HTERT RPE-1 (cell line): ENCODE results near the gene OMG.
"Not testable (repeated sequence)": the region's sequence is repeated elsewhere in the genome, so short reads cannot be mapped to it uniquely, and the experiment has no call there.

Source experiments
- in situ Hi-C: fragments of 300-500 bp; cut with MboI; formaldehyde crosslinking; loops from 4 replicates; pipeline ENCODE4 v1.14.3; 2020; ENCODE audit warnings: low sequenced_read_pairs

OMG gene

GRCh38 chr17:31266042-31266441 is 31.0 kb downstream of the OMG start:
- in situ Hi-C loops: no loop called here

DNA sequence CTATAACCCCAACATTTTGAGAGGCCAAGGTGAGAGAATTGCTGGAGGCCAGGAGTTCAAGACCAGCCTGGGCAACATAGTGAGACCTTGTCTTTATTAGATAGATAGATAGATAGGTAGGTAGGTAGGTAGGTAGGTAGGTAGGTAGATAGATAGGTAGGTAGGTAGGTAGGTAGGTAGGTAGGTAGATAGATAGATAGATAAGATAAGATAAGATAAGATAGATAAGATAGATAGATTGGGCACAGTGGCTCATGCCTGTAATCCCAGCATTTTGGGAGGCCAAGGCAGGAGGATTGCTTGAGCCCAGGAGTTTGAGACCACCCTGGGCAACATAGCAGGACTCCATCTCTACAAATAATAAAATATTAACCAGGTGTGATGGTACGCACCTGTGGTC is 34.1 kb downstream of the OMG start:
- in situ Hi-C loops: not testable (repeated sequence)

DNA sequence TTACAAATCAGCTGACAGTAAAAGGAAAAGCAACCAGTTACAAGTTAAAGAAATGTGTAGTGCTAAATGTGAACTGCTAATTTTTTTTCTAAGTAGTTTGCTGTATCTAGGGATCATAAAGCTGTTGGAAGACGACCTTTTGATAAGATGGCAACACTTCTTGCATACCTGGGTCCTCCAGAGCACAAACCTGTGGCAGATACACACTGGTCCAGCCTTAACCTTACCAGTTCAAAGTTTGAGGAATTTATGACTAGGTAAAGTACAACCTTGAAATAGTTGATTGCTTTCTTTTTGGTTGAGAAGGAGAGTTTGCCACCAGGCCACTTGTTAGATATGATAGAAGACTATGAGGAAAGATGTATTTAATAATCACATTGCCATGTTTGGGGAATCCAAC is 35.4 kb downstream of the OMG start:
- in situ Hi-C loops: no loop called here

DNA sequence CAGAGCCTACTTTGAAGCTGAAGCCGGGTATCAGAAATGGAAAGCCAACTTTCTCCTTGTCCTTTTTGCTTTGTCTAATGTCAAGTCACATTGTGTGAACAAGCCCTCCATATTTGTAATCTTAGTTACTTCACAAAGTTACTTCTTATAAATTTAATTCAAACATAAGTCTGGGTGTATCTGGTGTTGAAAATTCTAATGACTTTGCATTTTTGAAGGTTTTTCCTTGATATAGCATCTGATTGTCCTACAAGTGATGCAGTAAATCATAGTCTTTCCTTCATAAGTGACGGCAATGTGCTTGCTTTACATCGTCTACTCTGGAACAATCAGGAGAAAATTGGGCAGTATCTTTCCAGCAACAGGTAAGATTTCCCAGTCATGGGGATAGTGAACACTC is 36.9 kb downstream of the OMG start:
- in situ Hi-C loops: no loop called here

GRCh38 chr17:31256936-31257335 is 40.1 kb downstream of the OMG start:
- in situ Hi-C loops: no loop called here

GRCh38 chr17:31254654-31255053 is 42.4 kb downstream of the OMG start:
- in situ Hi-C loops: no loop called here

DNA sequence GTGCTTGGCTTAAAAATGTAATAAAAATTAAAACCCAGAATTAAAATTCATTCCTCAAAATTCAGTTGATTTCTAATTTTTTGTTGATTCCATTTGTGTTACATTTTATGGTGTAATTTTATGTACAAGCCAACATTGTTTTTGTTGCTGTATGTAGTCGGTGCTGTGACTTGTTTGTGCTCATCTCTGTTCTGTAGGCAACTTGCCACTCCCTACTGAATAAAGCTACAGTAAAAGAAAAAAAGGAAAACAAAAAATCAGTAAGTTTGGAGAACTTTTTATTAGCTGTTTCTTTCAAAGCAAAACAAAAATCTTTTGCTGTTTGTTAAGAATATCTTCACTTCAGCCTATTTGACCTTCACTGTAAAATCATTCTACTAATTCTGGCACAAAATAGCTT is 44.3 kb downstream of the OMG start:
- in situ Hi-C loops: no loop called here

DNA sequence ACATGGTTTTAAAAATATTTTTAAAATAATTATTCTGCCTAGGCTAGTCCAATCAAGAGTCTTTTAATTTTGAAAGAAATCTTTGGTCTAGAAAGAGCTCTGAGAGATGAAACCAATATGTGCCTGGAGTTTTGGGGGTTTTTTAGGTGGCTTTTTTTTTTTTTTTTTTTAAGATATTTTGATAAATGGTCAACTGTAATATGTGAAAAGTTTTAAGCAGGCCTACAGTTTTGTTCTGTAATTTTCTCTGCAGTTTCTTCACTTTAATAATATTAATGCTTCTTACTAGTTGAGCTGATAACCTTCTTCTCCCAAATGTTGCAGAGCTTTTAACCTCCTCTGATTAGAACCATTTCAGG is 45.1 kb downstream of the OMG start:
- in situ Hi-C loops: no loop called here

GRCh38 chr17:31251105-31251969 is 45.7 kb downstream of the OMG start:
- in situ Hi-C loops: no loop called here

DNA sequence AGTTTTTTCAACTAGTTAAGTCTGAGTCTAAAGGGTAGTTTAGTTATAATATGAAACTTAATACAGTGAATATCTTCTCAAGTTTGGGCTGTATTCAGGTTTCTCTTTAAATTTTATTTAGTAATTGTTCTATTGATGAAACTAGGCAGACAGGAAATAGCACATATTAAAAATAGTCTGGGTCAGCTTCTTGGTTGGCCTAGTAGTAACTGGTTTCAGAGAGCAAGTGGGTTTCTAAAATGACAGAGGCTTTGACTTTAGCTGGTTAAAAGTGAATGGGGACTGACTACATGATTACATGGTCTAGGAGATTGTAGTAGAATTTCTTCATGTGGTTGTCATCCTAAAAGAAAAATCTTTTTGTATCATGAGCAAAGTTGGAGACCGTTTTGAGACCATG is 46.8 kb downstream of the OMG start:
- in situ Hi-C loops: no loop called here

DNA sequence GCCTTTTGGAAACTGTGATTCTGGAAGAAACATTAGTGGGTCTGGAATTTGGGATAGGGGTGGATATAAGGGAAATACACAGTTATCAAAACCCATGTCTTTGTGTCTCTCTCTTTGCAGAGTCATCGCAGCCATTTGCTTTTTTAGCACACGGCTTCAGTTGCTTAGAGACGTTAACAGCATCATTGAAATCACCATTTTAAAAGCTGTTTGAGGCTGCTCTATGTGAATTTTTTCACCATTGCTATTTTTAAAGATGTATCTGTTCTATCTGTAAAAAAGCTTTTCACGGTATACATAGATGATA is 47.3 kb downstream of the OMG start:
- in situ Hi-C loops: no loop called here

DNA sequence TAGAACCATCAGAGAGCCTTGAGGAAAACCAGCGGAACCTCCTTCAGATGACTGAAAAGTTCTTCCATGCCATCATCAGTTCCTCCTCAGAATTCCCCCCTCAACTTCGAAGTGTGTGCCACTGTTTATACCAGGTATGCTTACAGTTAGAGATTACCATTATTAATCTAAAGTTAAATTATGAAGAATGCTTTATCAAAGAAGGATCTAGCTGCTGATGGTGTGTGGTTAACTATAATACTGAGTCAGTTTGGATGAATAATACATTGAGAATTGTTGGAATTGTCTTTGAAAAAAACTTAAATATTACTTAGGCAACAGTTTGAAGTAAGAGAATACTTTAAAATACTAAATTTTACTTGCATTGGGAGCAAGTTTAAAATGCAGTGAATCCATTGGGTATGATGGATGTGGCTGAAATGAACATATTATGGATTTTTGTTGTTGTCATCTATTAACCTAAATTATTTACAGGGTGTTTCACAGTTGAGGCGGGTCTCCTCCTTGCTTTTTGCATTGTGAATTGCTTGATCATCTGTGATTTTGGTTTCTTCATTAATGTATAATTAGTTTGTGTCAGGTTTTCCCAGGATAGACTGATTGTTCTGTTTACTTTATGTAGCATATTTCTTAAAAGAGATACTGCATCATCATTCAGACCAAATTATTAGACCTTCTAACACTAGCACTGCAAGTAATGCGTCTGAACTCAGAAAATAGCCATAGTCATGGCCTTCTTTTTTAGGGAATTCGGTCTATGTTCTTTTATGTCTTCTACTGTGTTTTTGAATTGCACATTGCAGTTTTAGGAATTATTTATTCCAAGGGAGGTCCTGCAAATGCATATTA is 47.8 kb downstream of the OMG start:
- in situ Hi-C loops: no loop called here
